Measurements from ENCODE around the gene MFF.
A peak's percentile ranks its signal among the peaks of the same experiment; 100 is the strongest.
"Not testable (repeated sequence)": the region's sequence is repeated elsewhere in the genome, so short reads cannot be mapped to it uniquely, and the experiment has no call there.

MFF gene

DNA sequence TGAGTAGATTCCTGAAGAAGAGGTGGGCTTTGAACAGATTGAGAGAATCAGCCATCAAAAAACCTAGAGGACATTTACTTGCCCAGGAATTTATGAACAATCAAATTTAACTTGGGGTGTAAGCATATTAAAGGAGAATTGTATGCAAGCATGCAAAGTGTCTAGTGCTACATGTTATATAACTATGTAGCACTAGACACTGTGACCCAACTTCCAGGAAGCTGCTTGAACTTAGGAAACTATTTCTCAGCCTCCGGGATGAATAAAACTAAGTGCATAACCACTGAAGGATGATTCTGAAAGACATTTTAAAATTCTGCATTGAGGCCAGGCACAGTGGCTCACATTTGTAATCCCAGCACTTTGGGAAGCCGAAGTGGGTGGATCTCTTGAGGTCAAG lies 12.4 kb downstream of the MFF start:
- DNase-seq, result no peak

DNA sequence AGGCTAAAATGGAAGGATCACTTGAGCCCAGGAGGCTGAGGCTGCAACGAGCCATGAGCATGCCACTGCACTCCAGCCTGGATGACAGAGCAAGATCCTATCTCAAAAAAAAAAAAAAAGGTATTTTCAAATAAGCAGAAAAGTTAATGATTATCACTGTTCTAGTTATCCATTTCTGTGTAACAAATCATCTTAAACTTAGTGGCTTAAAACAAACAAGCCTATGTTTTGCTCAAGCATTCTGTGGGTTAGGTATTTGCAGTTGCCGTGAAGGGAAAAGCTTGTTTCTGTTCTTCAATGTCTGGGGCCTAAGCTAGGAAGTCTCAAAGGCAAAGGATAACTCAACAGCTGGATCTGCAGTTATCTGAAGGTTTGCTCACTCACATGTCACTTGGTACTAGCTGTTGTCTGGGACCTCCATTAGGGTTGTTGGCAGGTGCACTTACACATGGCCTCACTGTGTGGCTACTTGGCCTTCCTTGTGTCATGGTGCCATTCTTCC lies 14.1 kb downstream of the MFF start:
- DNase-seq, result no peak

DNA sequence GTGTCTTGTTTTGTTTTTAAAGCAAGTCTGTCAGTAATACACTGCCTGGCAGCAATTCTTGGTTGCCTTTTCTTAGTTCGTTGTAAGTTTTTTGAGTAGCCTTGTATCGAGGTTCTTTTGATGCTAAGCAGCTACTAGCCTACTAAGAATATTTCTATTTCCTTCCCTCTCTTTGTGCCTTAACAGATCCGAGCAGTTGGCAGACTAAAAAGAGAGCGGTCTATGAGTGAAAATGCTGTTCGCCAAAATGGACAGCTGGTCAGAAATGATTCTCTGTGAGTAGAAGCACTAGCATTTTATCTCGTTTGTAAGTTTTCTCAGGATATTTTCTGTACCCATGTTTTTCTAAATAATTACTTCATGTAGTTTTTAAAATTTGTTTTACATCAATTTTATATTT lies 15.1 kb downstream of the MFF start:
- no peak for DNase-seq

DNA sequence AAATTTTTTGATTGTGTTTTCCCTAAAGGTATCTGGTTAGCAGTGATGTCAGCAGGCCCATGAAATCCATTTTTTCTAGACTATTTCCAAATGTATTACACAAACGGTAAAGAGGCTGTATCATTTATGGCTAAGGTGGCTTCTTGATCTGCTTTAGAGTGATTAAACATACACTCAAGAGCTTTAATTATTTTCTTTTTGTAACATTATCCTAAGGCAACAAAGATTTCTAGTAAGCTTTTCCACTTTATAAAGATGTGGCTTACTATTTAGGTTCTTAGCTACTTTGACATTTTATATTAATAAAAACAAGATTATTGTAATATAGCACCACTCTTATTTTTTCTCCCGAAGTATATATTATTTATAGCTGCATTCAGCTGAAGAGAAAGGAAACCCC lies 16.5 kb downstream of the MFF start:
- no peak for DNase-seq

DNA sequence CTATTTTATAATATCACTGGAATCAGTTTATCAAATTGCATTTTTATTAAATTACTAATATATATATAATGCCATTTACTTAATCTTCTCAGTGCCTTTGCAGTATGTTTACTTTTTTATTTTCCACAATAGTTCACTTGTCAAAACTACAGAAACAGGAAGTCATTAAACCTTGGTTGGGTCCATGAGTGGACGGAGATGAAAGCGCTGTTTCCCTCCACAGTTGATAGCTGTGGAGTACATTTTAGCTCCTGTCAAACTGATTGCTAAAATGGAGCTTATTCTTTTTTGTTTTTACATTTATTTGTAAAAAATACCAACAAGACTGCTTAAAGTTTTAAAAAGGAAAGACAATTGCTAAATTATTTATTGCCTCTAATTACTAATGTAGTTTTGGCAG lies 19.2 kb downstream of the MFF start:
- no peak for DNase-seq

DNA sequence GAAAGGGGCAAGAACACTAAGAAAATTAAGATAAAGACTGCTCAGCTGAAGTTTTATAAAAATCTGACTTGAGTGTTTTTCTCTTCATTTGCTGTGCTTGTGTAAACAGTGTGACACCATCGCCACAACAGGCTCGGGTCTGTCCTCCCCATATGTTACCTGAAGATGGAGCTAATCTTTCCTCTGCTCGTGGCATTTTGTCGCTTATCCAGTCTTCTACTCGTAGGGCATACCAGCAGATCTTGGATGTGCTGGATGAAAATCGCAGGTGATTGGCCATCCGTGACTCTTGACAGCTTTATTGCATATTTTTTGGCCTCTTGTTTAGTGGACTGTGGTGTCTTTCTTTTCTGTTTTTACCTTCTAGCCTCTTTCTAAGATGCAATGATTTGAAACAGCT lies 22.1 kb downstream of the MFF start:
- DNase-seq, result no peak

DNA sequence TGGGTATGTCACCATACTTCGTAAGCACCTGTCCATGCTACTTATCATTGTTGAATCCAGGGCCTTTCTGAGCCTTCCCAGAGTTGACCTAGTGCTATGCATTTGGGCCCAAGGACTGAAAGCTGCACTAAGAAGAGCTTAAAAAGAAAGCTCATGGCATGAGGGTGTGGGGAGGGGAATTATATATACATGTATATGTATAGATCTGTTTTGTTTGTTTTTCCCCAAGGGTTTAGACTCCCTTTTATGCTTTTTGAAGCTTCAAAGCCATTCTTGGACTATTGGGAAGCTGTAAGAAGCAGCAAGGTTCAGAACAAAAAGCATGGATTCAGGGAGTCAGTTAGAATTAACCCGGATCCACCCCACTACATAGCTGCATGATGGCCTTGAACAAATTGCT lies 23.3 kb downstream of the MFF start:
- DNase-seq, result no peak

DNA sequence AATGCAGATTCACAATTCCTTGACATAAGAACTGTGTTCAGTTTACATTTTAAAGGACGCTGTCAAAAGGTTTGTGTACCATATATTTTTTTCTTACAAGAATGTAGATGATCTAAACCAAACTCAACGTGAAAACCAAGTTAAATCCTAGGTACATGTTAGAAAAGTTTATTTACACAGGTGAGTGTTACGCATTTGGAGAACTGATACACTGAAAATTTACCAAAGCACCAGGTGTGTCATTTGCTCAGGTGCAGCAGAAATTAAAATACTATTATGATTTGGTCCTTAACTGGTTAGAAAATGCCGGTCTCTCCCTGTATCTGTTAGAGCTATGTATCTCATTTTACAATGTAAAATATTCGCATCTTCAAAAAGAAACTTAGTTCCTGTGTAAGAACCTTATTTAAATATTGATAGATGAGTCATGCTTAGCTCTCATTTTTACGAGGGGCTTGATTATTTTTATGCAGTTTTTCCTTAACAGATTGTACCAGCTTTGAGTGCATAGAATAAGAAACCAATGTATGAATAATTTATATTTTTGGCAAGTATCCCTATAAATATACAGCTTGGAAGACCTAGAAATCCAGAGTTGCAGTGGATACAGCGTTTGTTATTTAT lies 25.1 kb downstream of the MFF start:
- no peak for DNase-seq

DNA sequence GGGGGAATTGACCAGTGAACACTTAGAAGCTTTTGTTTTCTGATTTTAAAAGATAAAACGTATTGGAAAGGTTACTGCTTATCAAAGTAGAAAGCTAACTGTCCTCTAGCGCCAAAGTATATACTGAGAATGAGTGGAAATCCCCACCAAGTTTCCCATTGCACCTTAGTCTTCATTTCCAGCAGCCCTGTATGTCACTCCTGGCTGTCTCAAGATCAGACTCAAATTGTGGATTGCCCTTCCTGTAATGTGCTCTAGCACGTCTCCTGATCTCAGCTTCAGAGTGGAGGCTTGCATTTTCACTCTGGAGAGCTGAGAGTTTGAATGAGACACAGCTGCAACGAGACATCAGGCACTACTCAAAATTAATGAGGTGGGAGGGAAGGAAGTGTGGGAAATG lies 26.6 kb downstream of the MFF start:
- DNase-seq, result no peak

DNA sequence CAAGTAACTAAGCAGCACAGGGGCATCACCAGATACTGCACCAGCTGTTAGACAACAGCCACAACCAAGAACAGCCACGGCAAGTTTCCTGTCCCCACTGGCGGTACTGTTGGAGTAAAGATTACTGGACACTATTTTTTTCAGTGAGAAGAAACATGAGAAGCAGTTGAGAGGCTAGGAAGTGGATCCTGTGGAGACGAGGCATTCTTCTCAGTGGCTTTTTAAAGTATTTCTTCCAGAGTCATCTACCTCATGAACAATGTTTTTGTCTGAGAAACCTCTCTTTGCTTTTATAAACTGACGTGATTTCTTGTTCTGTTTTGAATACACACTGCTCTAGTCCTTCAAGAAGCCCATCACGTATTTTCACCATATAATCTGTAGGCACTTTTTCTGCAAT lies 35.3 kb downstream of the MFF start:
- no peak for DNase-seq

DNA sequence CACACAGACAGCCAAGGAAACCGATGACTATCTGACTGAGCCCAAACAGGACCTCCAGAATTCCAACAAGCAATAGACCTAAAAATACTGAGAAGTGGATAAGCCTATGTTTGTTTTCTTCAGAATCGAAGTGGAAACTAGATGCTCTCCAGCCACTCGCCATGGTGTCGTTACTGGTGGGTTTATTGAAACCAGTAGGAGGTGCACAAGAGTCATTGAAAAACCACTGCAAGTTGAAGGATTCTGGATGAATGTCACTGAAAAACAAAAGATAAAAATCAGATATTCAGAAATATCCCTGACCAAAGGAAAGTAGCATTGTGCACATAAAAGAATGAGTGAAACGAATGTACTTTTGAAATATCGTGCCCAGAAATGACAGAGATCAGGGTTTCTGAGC lies 38.7 kb downstream of the MFF start:
- no peak for DNase-seq

DNA sequence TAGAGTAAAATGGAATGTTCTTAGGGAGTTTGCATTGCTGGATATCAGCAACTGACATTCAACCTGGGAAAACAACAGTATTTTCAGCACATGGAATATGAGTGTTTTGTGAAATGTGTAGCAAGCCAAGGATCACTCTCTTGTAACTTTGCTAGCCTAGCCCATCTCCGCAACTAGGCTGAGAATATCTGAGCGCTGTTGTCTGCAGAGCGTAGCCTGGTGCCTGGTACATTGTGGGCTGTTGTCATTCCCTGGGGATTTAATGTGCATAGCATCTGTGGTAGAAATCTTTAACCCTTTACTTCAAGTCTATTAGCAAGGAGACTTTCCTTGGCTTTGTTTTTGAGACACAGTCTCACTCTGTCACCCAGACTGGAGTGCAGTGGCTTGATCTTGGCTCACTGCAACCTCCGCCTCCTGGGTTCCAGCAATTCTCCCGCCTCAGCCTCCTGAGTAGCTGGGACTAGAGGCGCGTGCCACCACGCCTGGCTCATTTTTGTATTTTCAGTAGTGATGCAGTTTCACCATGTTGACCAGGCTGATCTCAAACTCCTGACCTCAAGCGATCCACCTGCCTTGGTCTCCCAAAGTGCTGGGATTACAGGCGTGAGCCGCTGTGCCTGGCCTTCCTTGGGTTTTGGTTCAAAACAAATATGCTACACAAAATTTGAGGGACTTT lies 39.7 kb downstream of the MFF start:
- DNase-seq, result not testable (repeated sequence)

DNA sequence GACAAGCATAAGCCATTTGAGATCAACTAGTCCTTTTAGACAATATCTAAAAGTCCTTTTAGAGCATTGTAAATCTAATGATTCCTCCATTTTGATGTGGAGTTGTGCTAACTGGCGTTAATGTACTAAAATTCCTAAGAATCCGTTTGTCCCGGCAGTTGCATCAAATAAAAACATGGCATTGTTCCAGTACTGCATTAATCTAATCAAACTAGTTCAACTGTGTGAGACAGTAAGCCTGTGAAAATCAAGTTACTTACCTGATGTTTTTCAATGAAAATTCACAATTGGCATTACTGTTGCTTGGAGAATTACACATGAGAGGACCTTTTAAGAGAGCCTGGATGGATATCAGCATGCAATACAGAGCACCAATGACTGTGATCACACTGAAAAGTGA lies 40.8 kb downstream of the MFF start:
- no peak for DNase-seq

DNA sequence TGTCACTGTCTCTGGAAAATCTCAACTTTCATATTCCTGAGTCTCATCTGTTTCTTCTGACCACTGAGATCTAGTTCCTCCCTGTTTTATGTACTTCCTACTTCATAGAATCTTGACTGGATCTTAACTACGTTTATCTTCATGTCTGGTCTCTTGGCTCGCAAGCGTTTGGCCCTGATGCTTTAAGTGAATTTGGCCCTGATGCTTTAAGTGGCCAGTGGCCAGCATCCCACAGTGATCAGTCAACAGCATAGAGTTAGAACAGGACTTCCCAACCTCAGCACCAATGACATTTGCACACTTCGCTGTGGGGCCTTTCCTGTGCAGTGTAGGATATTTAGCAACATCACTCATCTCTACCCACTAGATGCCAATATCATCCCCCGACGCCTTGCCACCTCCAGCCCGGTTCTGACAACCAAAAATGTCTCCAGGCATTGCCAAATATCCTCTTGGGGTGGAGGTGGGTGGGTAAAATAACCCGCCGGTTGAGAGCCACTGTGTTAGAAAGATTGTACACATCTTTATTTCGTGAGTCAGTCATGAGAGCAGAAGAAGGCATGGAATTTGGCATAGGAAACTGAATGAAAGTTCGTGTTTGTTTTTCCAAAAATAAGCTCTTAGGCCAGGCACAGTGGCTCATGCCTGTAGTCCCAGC lies 41.8 kb downstream of the MFF start:
- no peak for DNase-seq

DNA sequence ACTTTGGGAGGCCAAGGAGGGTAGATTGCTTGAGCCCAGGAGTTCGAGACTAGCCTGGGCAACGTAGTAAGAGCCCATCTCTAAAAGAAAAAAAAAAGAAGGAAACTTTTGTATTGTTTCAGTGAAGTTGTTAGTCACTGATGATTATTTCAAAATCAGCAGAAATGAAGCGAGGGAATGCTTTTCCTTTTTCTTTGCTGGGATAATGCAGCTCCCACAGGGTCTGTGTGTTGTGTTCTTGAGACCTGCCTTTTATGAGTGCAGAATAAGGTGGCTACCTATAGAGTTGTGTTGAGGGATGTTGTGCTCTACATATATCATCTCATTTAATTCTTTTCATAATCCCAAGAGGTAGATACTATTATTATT lies 42.4 kb downstream of the MFF start:
- no peak for DNase-seq

DNA sequence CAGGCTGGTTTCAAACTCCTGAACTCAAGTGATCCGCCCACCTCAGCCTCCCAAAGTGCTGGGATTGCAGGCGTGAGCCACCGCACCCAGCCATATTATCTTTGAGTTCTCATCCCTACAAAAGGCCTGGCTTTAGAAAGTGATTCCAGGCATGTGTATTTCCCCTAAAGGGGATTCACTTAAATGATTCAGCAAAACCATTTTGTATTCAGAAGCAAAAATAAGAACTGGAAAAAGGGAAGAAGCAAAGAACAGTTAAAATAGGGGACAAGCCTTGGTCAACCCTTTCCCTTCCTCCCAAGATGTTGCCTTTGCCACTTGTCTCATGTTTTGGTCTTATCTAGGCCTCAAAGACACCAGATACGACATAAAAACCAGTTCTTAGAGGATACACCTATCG lies 43.5 kb downstream of the MFF start:
- DNase-seq, result no peak

DNA sequence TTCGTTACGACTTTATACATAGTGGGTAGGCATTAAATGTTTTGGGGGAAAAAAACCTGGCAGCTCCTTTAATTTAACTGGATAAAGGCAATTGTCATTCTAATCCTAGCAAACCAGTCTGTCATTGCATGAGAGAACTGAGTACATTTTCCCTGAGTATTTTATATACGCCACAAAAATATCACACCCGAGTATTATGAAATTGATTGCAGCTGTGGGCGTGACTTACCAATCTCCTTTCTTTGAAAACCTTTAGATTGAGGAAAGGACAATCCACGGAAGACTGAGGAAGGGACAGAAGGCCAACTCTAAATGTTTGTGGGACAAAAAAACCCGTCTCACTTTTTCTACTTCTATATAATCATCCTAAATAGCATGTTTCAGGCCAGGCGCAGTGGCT lies 45.0 kb downstream of the MFF start:
- DNase-seq, result no peak

DNA sequence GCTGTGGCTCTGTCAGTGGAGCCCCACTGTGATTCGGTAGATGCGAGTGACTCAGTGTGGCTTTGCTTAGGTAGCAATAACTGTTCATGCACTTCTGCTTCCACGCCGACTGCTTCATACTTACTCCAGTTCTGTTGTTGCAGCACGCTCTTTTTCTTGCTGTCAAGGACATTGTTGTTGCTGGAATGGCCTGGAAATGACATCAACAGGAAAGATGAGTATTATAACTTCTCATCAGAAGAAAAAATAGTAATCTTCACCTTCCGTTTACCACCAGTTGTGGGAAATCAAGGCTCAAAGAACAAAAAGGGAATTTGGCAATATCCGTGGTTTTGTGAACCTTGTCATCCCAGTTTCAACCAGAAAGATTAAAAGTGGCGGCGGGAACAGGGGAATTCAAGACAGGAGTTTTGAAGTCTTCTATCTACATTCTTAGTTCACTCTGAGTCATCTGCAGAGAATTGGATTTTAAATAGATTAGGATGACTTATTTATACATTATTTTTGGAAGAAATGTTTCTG lies 45.8 kb downstream of the MFF start:
- no peak for DNase-seq

DNA sequence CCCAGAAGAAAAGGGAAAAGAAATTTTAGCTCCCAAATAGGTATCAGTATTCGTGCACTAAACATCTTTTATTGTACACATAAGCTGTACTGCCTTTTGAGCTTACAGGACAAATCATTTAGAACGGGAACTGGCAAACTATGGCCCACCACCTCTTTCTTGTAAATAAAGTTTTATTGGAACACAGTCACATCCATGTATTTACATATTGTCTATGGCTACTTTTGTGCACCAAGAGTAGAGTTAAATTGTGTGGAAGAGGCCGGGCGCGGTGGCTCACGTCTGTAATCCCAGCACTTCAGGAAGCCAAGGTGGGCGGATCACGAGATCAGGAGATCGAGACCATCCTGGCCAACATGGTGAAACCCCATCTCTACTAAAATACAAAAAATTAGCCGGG lies 48.3 kb downstream of the MFF start:
- DNase-seq, result no peak

DNA sequence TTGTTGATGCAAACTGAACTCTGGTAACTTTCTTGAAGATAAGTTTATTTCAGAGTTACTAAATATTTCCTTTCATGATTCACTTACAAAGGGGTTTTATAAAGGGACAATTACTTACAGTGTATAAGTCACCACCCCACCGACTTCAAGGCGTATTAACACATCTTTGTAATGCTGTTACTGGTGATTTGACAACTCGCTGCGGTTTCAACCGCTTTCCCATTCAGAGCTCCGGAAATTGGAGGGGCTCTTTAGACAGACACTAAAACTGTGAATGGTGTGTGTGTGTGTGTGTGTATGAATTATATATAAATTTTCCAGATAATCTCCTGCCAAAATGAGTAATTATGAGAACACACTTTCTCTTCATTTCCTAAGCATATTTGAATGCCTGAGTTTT lies 49.1 kb downstream of the MFF start:
- peak; percentile 35 for DNase-seq

DNA sequence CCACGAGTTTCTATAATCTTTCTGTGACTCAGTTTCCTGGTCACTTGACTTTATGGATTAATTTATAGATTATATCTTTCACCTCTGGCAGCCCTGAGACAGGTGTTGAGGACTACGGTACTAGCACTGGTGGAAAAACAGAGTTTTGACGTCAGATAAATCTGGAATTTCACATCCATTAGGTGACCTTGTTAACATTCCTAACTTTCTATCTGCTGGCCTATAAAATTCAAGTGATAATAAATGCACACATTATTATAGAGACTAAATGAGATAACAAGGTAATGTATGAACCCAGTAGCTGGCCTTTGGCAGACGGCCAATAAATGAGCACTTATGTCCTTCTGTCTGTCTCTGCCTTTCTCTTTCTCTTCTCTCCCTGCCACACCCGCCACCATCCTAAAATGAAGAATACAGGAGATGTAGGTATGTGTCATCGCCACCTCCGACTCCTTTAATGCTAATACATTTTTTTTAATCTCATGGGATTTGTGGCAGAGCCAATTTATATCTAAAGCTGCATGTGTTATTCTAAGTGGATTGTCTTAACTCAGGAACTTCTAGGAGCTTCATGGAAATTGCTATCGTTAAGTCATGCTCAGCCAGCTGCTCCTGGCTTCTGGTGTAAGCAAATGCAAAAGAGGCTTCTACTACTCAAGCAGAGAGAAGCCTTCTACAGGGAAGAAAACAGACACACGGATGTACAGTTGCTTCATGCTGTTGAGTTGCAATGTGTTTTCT lies 51.8 kb downstream of the MFF start:
- DNase-seq, result no peak

DNA sequence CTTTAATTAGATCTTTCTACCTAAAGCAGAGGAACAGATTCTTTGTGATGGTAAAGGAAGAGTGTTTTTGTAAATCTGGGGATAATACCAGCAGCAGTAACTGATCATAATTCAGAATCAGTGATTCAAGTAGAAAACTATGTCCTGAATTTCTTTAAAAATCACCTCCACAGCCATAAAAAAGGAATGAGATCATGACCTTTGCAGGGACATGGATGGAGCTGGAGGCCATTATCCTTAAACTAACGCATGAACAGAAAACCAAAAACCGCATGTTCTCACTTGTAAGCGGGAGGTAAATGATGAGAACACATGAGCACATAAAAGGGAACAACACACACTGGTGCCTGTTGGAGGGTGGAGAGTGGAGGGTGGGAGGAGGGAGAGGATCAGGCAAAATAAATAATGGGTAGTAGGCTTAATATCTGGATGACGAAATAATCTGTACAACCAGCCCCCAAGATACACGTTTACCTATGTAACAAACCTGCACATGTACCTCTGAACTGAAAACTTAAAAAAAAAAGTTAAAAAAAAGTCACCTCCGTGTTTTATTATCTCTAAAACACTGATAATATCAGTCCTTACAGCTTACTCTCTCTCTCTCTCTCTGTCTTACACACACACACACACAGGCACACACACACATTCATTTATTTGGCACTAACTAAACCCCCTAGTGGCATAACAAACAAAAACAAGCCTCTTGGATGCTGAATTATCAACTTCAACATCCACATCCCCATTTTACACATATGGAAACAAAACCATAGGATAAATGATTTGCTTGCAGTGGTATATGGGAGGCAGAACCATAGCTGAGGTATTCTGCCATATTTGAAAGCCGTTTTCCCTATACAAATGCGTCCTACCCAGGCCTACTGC lies 52.7 kb downstream of the MFF start:
- no peak for DNase-seq

DNA sequence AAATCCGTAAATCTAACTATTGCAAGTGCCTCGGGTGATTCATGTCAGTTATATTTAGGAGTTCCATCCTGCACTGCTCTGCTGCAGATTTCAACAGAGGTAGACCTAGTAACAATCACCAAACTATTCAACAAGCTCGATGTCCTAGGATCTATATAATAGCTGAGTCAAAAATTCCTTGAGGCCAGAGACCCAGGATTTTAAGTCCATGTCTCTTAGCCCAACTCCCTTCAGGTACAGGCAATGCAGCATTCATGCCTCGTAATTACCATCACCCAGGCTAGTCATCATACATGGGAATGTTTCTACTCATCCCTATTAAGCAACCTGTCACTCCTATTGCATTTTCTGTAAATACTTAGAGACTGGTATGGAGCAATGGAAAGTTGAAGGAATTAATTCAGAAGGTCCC lies 53.3 kb downstream of the MFF start:
- no peak for DNase-seq
